HEK293 (cell line): ENCODE data around the gene HPSE.

Source experiments
- CTCF ChIP-seq: fragments of 450-650 bp; formaldehyde crosslinking; IDR thresholded peaks from 2 replicates; pipeline ENCODE4 v1.5.1; 2016; ENCODE audit warnings: missing biosample characterization, missing genetic modification characterization
- PRDM6 ChIP-seq: fragments of 450-650 bp; formaldehyde crosslinking; IDR thresholded peaks from 2 replicates; pipeline ENCODE4 v1.5.1; 2017; ENCODE audit warnings: missing biosample characterization, missing genetic modification characterization
- SALL2 ChIP-seq: fragments of 450-650 bp; formaldehyde crosslinking; IDR thresholded peaks from 2 replicates; pipeline ENCODE4 v1.5.0; 2017; ENCODE audit warnings: missing biosample characterization, mild to moderate bottlenecking, missing genetic modification characterization, borderline replicate concordance
- ZBTB11 ChIP-seq: fragments of 450-650 bp; formaldehyde crosslinking; conservative IDR thresholded peaks from 2 replicates; pipeline ENCODE4 v1.5.1; 2016; ENCODE audit warnings: low read depth, missing biosample characterization, missing genetic modification characterization
- ZBTB21 ChIP-seq: fragments of 450-650 bp; formaldehyde crosslinking; IDR thresholded peaks from 2 replicates; pipeline ENCODE4 v1.5.1; 2017; ENCODE audit warnings: missing biosample characterization, missing genetic modification characterization
- ZFP41 ChIP-seq: fragments of 450-650 bp; formaldehyde crosslinking; IDR thresholded peaks from 2 replicates; pipeline ENCODE4 v1.5.1; 2016; ENCODE audit warnings: missing biosample characterization, missing genetic modification characterization, borderline replicate concordance
- ZNF169 ChIP-seq: fragments of 450-650 bp; formaldehyde crosslinking; IDR thresholded peaks from 2 replicates; pipeline ENCODE4 v1.5.1; 2016; ENCODE audit warnings: missing biosample characterization, missing genetic modification characterization
- ZNF274 ChIP-seq, 2 experiments: fragments of 200-500 bp in 1 of 2; fragments of 450-650 bp in 1 of 2; sonication (Bioruptor generic) in 1 of 2; formaldehyde crosslinking in 1 of 2; IDR thresholded peaks; 2 replicates each; pipeline versions ENCODE4 v1.5.1 to v1.6.1; 2014 to 2016; ENCODE audit warnings: borderline replicate concordance in 1 of 2, inconsistent platforms in 1 of 2, low read length in 1 of 2, missing biosample characterization in 1 of 2, missing genetic modification characterization in 1 of 2
- ZNF416 ChIP-seq: fragments of 450-650 bp; formaldehyde crosslinking; IDR thresholded peaks from 2 replicates; pipeline ENCODE4 v1.5.1; 2016; ENCODE audit warnings: missing biosample characterization, missing genetic modification characterization
- ZNF707 ChIP-seq: fragments of 450-650 bp; formaldehyde crosslinking; IDR thresholded peaks from 2 replicates; pipeline ENCODE4 v1.5.1; 2016; ENCODE audit warnings: missing biosample characterization, missing genetic modification characterization

- no peak for TF ChIP-seq ZNF169 (tag by site-specific recombination)
- no peak for TF ChIP-seq CTCF (tag by site-specific recombination)
- TF ChIP-seq ZNF416 (tag by site-specific recombination) = no peak
- TF ChIP-seq ZBTB21 (tag by site-specific recombination) = no peak
- no peak for TF ChIP-seq SALL2 (tag by site-specific recombination)
- TF ChIP-seq ZNF707 = no peak
- TF ChIP-seq ZBTB11 (tag by site-specific recombination) = no peak
- no peak for TF ChIP-seq ZNF274 (IDR thresholded peaks at IDR 0.05; ENCODE audit: low read length)
- TF ChIP-seq ZNF274 (tag by site-specific recombination; IDR thresholded peaks at IDR 0.05; ENCODE audit: borderline replicate concordance) = no peak
- TF ChIP-seq ZFP41 (tag by site-specific recombination) = no peak
- no peak for TF ChIP-seq PRDM6 (tag by site-specific recombination)
Observed at GRCh38 chr4:83317671-83318070, 17.0 kb downstream of the HPSE start.
